GM12891 (cell line): Measurements from ENCODE around the gene KREMEN1.

Source experiments
- DNase-seq: peaks from one replicate; pipeline ENCODE4 v3.0.0; 2011; ENCODE audit warnings: low spot score; ENCODE audit not compliant: insufficient read length
- FAIRE-seq: peaks from 2 replicates; lab custom pipeline; 2011; peaks lifted over from hg19 to GRCh38; lab: Jason Lieb, UNC
- PAX5 ChIP-seq: IDR thresholded peaks from 2 replicates; pipeline ENCODE4 v1.6.1; 2011; ENCODE audit warnings: low read length, moderate library complexity, mild to moderate bottlenecking; ENCODE audit not compliant: insufficient read depth, severe bottlenecking
- POLR2A ChIP-seq: IDR thresholded peaks from 2 replicates; pipeline ENCODE4 v1.6.1; 2011; ENCODE audit warnings: low read depth, low read length, control low read depth
- POLR2AphosphoS5 ChIP-seq: IDR thresholded peaks from 2 replicates; pipeline ENCODE4 v1.6.1; 2011; ENCODE audit warnings: low read depth, low read length, control low read depth
- POU2F2 ChIP-seq: IDR thresholded peaks from 2 replicates; pipeline ENCODE4 v1.6.1; 2011; ENCODE audit warnings: low read depth, mild to moderate bottlenecking, control low read depth, low read length, moderate library complexity
- SPI1 ChIP-seq: IDR thresholded peaks from 2 replicates; pipeline ENCODE4 v1.6.1; 2011; ENCODE audit warnings: low read depth, low read length, control low read depth
- TAF1 ChIP-seq: IDR thresholded peaks from 2 replicates; pipeline ENCODE4 v1.6.1; 2011; ENCODE audit warnings: low read depth, low read length, control low read depth

Gene KREMEN1

GRCh38 chr22:29048822-29049654, 23.8 kb upstream of the KREMEN1 start:
- FAIRE-seq: no peak
- no peak for DNase-seq
- no peak for TF ChIP-seq POLR2AphosphoS5
- no peak for TF ChIP-seq SPI1
- TF ChIP-seq PAX5: no peak
- no peak for TF ChIP-seq POLR2A
- TF ChIP-seq POU2F2: no peak
- TF ChIP-seq TAF1: no peak

DNA sequence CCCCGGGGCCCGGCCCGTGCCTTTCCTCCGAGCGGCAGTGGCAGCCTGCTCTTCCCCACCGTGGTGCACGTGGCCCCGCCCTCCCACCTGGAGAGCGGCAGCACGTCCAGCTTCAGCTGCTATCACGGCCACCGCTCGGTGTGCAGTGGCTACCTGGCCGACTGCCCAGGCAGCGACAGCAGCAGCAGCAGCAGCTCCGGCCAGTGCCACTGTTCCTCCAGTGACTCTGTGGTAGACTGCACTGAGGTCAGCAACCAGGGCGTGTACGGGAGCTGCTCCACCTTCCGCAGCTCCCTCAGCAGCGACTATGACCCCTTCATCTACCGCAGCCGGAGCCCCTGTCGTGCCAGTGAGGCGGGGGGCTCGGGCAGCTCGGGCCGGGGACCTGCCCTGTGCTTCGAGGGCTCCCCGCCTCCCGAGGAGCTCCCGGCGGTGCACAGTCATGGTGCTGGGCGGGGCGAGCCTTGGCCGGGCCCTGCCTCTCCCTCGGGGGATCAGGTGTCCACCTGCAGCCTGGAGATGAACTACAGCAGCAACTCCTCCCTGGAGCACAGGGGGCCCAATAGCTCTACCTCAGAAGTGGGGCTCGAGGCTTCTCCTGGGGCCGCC, 23.1 kb upstream of the KREMEN1 start:
- TF ChIP-seq SPI1: no peak
- no peak for TF ChIP-seq POU2F2
- TF ChIP-seq POLR2AphosphoS5: no peak
- no peak for TF ChIP-seq TAF1
- TF ChIP-seq POLR2A: no peak
- no peak for TF ChIP-seq PAX5
- FAIRE-seq (no peak), DNase-seq (no peak)

GRCh38 chr22:29050457-29050856, 22.4 kb upstream of the KREMEN1 start:
- TF ChIP-seq POLR2AphosphoS5 (no peak), POLR2A (no peak), SPI1 (no peak), POU2F2 (no peak), PAX5 (no peak), TAF1 (no peak)
- no peak for FAIRE-seq
- no peak for DNase-seq

DNA sequence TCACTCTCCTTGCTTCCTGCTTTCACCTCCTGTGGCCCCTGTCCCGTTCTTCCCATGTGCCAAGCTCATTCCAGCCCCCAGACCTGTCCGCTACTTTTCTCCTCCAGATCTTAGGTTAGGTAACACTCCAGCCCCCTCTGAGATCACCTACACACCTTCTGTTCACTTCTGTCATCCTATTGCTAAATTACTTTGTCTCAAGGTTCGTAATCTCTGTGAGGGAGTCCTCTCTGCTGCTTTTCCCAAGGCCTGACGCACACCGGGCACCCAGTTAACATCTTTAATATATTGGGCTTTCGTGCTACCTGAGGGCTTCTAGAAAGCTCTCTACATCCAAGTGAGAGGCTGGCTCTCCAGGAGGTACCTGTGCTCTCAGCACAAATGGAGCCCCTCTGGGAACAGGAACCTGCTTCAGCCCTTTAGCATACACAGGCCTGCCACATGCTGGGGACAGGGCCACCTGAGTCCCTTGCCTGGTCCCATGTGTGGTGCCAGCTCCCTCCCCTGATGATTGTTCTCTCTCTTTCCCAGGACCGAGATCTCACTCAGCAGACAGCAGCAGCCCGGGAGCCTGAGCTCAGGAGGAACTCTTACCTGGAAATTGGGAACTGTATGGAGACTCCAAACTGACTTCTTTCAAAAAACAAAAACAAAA, 19.7 kb upstream of the KREMEN1 start:
- no peak for TF ChIP-seq POLR2A
- no peak for TF ChIP-seq POLR2AphosphoS5
- FAIRE-seq: no peak

DNA sequence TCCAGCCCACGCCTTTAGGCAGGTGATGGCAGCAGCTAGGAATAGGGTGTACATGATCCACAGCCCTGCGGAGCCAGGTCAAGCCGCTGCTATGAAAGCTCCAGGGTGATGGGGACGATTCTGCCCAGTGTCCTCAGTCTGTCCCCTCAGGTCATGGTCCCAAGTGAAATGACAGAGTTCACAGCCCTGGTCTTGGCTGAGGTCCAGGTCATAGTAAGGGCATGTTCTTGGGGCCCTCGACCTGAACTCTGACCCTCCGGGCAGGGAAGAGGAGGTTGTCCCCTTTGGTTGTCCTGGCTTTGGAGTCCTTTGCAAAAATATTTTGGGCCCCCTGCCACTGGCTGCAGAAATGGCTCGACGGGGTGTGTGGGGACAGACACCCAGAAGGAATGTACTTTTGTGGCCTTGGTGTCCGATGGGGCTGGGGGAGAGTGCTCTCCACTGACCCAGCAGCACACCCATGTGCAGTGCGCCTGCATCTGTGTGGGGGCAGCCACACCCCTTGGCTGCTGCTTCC, 18.5 kb upstream of the KREMEN1 start:
- no peak for DNase-seq
- FAIRE-seq: no peak
- TF ChIP-seq POLR2A (no peak), POU2F2 (no peak), POLR2AphosphoS5 (no peak), TAF1 (no peak), PAX5 (no peak), SPI1 (no peak)

More for the DNA sequence above, 19.7 kb upstream of the KREMEN1 start:
- no peak for DNase-seq

- no peak for FAIRE-seq
- DNase-seq: no peak
- TF ChIP-seq POLR2AphosphoS5 (no peak), POU2F2 (no peak), POLR2A (no peak)
Measured at GRCh38 chr22:29055192-29055830, 17.5 kb upstream of the KREMEN1 start.

DNA sequence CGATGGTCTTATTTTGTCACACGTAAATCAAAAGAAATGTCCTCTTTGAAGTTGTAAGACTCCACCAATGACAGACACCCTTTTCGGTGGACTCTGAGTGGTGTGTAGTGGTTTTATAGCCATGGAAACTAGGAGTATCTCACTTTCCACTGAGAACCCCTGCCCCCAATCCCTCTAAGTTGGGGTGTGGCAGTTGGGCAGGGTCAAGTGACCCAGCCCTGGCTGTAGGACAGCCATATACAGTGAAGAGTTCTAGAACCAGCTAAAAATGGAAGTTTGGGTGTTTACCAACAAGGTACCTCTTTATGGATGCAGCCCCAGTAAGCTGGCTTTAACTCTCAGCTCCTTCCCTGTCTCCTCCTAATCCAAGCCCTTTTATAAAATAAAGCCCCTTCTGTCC, 16.4 kb upstream of the KREMEN1 start:
- TF ChIP-seq PAX5 (no peak), SPI1 (no peak), POU2F2 (no peak), TAF1 (no peak), POLR2AphosphoS5 (no peak), POLR2A (no peak)
- DNase-seq (no peak), FAIRE-seq (no peak)

GRCh38 chr22:29060251-29060869, 12.5 kb upstream of the KREMEN1 start:
- DNase-seq: no peak
- no peak for FAIRE-seq
- TF ChIP-seq TAF1: no peak
- no peak for TF ChIP-seq PAX5
- TF ChIP-seq POU2F2: no peak

DNA sequence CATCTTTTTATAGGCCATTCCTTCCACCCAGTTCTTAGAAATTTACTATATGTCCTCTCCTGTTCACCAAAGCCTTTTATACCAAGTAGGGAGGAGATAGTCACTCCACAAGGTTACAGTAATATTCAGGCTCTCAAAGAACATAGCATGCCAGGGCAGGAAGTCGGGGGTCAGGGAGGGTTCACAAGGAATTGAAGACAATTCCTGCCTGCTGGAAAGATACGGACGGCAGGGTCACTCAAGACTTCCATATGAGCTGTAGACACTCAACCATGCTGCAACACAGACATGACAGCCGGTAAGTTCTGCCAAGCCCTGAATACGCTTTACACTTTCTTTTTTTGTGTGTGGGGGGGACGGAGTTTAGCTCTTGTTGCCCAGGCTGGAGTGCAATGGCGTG, 11.9 kb upstream of the KREMEN1 start:
- DNase-seq: no peak
- no peak for FAIRE-seq
- no peak for TF ChIP-seq PAX5
- TF ChIP-seq SPI1: no peak
- TF ChIP-seq POU2F2: no peak
- no peak for TF ChIP-seq TAF1
- TF ChIP-seq POLR2AphosphoS5: no peak
- TF ChIP-seq POLR2A: no peak

DNA sequence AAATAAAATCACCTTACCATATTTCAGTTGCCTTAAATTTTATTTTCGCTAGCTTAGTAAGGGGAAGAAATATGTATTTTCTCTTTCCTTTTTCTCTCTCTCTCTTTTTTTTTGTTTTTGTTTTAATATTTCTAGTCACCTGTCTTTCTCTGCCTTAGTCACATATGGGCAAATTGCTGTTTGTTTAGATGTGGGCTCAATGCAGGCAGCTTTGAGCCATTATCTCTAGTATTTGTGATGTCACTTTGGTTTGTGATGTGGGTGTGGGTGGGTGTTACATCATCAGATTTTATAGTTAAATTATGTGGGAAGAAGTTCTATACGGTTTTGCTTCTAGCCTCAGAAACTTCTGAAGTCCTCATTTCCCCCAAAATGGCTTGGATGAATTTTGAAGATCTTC, 11.1 kb upstream of the KREMEN1 start, which contains the start of gene C22orf31:
TSS of gene C22orf31 (minus strand) at position 59 of the 400 bp plus-strand sequence. CDS start at position 20, 39 bp downstream.
- FAIRE-seq: no peak
- no peak for TF ChIP-seq TAF1
- no peak for TF ChIP-seq POLR2A
- TF ChIP-seq POLR2AphosphoS5: no peak
- no peak for TF ChIP-seq SPI1
- TF ChIP-seq POU2F2: no peak
- no peak for DNase-seq
